HFFc6 (cell line): ENCODE results near the gene SMURF2. TPM values are rescaled to one million over a fixed set of nuclear protein-coding genes. Genes with fewer than 3 reads are reported as not detected.

Source experiments
- DNase-seq: peaks from one replicate; pipeline ENCODE4 v3.0.0-alpha.2; 2018
- H3K27ac Mint-ChIP-seq: 2 replicates; pipeline ENCODE4 v1.8.0; 2020; ENCODE audit warnings: mild to moderate bottlenecking, mixed read lengths
- H3K27me3 Mint-ChIP-seq: 2 replicates; pipeline ENCODE4 v1.8.0; 2021; ENCODE audit warnings: mild to moderate bottlenecking, moderate library complexity, mixed read lengths; ENCODE audit not compliant: insufficient read depth
- H3K36me3 Mint-ChIP-seq: 2 replicates; pipeline ENCODE4 v1.8.0; 2021; ENCODE audit warnings: low read depth, mixed read lengths
- H3K4me1 Mint-ChIP-seq: 2 replicates; pipeline ENCODE4 v1.8.0; 2020; ENCODE audit warnings: low read depth, mixed read lengths
- H3K4me3 Mint-ChIP-seq: 2 replicates; pipeline ENCODE4 v1.8.0; 2020; ENCODE audit warnings: mild to moderate bottlenecking, moderate library complexity, mixed read lengths
- H3K9me3 Mint-ChIP-seq: 2 replicates; pipeline ENCODE4 v1.8.0; 2020; ENCODE audit warnings: mild to moderate bottlenecking, mixed read lengths
- CTCF ChIP-seq: fragments of 200-600 bp; sonication (generic); IDR thresholded peaks from 2 replicates; pipeline ENCODE4 v1.5.0; 2021; ENCODE audit warnings: antibody characterized with exemption, mild to moderate bottlenecking
- total RNA-seq, 6 experiments: library from RNA; stranded (reverse); fragmentation: NEBNext Ultra II Directional; extraction: Animal tissue kit (Norgen Biotek cat#: 25700); gene quantifications; 2 replicates in 1 of 6; 3 replicates in 5 of 6; pipeline ENCODE4 v1.2.3, GENCODE V29; 2021

The SMURF2 gene
- total RNA-seq, 6 experiments from 2014 or later = 92.5 to 206 (median 99.1) TPM

GRCh38 chr17:64534187-64534586 is 127.9 kb downstream of the SMURF2 start:
- Mint-ChIP-seq H3K27ac (peak overlapping the region; percentile 75), H3K4me1 (peaks cover 32% of the 10 kb centered on the region), H3K27me3 (peaks cover 39% of the 10 kb centered on the region), H3K9me3 (peaks cover 9% of the 10 kb centered on the region; the same call in 1 of the 2 replicates), H3K4me3 (peak overlapping the region; percentile 30; the same call in 1 of the 2 replicates), H3K36me3 (peaks cover 63% of the 10 kb centered on the region)
- TF ChIP-seq CTCF = peak; percentile 51
- DNase-seq = no peak

GRCh38 chr17:64533784-64534183 is 128.3 kb downstream of the SMURF2 start:
- DNase-seq = no peak
- H3K36me3 Mint-ChIP-seq = peaks cover 60% of the 10 kb centered on the region
- peaks cover 39% of the 10 kb centered on the region for H3K27me3 Mint-ChIP-seq
- H3K4me3 Mint-ChIP-seq = peak overlapping the region; percentile 30; the same call in 1 of the 2 replicates
- H3K9me3 Mint-ChIP-seq = peaks cover 8% of the 10 kb centered on the region; the same call in 1 of the 2 replicates
- H3K4me1 Mint-ChIP-seq = peaks cover 28% of the 10 kb centered on the region
- TF ChIP-seq CTCF = no peak
- H3K27ac Mint-ChIP-seq = peak overlapping the region; percentile 75

DNA sequence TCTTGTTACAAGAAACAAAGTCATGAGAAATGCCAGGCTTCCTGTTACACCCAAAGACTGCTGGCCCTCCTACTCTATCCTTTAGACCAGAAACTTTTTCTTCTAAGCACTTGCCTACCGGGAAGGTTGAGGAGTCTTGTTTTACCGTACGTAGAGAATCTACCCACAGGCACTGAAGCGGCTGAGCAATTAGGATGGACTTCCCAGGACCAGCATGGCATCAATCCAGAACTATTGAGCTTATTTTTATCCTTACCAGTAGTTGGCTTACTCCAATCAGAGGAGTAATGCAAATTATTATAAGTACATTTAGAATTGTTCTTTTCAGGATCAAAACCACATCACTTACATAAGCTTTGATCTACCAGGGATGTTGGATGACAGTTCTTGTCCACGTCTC is 129.7 kb downstream of the SMURF2 start:
- Mint-ChIP-seq H3K27me3 (peaks cover 28% of the 10 kb centered on the region), H3K27ac (peak overlapping the region; percentile 75), H3K9me3 (no peaks in the 10 kb centered on the region), H3K36me3 (peaks cover 47% of the 10 kb centered on the region), H3K4me3 (peak overlapping the region; percentile 20; the same call in 1 of the 2 replicates), H3K4me1 (peaks cover 21% of the 10 kb centered on the region; the same call in 1 of the 2 replicates)
- DNase-seq = no peak
- TF ChIP-seq CTCF = no peak

- no peak for DNase-seq
- Mint-ChIP-seq H3K4me3 (0 out of 2 replicates have a peak overlapping the region, but pooled peaks have one; percentile 20), H3K27me3 (peaks cover 24% of the 10 kb centered on the region), H3K27ac (peak overlapping the region; percentile 75), H3K9me3 (no peaks in the 10 kb centered on the region), H3K36me3 (peaks cover 46% of the 10 kb centered on the region), H3K4me1 (peaks cover 21% of the 10 kb centered on the region; the same call in 1 of the 2 replicates)
- TF ChIP-seq CTCF = no peak
Observed at GRCh38 chr17:64531955-64532371, 130.1 kb downstream of the SMURF2 start.

DNA sequence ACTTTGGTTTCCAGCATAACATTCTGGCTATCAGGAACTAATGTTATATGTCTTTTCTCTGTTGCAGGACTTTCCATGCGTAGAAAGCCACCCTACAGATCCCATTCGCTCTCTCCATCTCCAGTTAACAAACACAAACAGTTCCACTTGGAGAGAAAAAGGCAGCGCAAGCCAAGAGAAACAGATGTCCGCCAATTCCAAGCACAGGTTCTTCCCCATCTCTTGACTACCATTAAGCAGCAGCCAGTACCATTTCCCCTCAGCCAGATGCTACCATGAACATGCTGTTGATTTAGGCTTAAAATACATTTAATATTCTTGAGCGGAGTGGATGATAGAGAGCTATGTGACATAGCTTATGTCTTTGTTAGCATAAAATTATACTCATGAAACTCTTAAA is 132.9 kb downstream of the SMURF2 start:
- peaks cover 44% of the 10 kb centered on the region for H3K36me3 Mint-ChIP-seq
- H3K27ac Mint-ChIP-seq = peak overlapping the region; percentile 1
- H3K9me3 Mint-ChIP-seq = no peaks in the 10 kb centered on the region
- DNase-seq = no peak
- no peak overlapping the region for H3K4me3 Mint-ChIP-seq
- no peak for TF ChIP-seq CTCF
- H3K27me3 Mint-ChIP-seq = peaks cover 11% of the 10 kb centered on the region
- H3K4me1 Mint-ChIP-seq = peaks cover 17% of the 10 kb centered on the region; the same call in 1 of the 2 replicates
